ENCODE measurements around the gene CHST4. TPM values are rescaled to one million over a fixed set of nuclear protein-coding genes. Genes with fewer than 3 reads are reported as not detected.
"Not testable (repeated sequence)": the region's sequence is repeated elsewhere in the genome, so short reads cannot be mapped to it uniquely, and the experiment has no call there.

Gene CHST4
- total RNA-seq: not detected in 2 replicates

GRCh38 chr16:71526111-71526631 lies at the start of gene CHST4:
CHST4 (plus strand) TSS chr16:71526426; CDS start chr16:71536678, 10,252 bp downstream.
- intact Hi-C loops (cut with micrococcal nuclease): no loop called here

GRCh38 chr16:71476457-71477124 lies 49.6 kb upstream of the CHST4 start:
- intact Hi-C loops (cut with micrococcal nuclease): no loop called here

GRCh38 chr16:71479420-71479819 lies 46.8 kb upstream of the CHST4 start:
- intact Hi-C loops (cut with micrococcal nuclease): no loop called here

GRCh38 chr16:71480956-71481355 lies 45.3 kb upstream of the CHST4 start:
- intact Hi-C loops (cut with micrococcal nuclease): no loop called here

- intact Hi-C loops (cut with micrococcal nuclease): no loop called here
Measured at GRCh38 chr16:71482569-71482968, 43.7 kb upstream of the CHST4 start.

- intact Hi-C loops (cut with micrococcal nuclease): loop anchor here (1.0 kb wide), 1 partner anchor 22 kb away; the partner anchor contains the start of gene ZNF23
Measured at GRCh38 chr16:71484006-71484893, 42.0 kb upstream of the CHST4 start.

- intact Hi-C loops (cut with micrococcal nuclease): no loop called here
Measured at GRCh38 chr16:71489122-71489521, 37.1 kb upstream of the CHST4 start, which contains the start of gene ZNF19. ZNF19 (minus strand) TSS chr16:71489324; CDS start chr16:71482114, 7,210 bp downstream.

GRCh38 chr16:71490361-71490760 lies 35.9 kb upstream of the CHST4 start:
- intact Hi-C loops (cut with micrococcal nuclease): no loop called here

GRCh38 chr16:71491054-71491453 lies 35.2 kb upstream of the CHST4 start:
- intact Hi-C loops (cut with micrococcal nuclease): no loop called here

GRCh38 chr16:71492786-71493185 lies 33.4 kb upstream of the CHST4 start:
- intact Hi-C loops (cut with micrococcal nuclease): no loop called here

- intact Hi-C loops (cut with micrococcal nuclease): no loop called here
Measured at GRCh38 chr16:71493213-71493612, 33.0 kb upstream of the CHST4 start.

GRCh38 chr16:71498031-71498430 lies 28.2 kb upstream of the CHST4 start:
- intact Hi-C loops (cut with micrococcal nuclease): no loop called here

- intact Hi-C loops (cut with micrococcal nuclease): loop anchor here (1.0 kb wide), 1 partner anchor 88 kb away; no protein-coding TSS in a partner anchor
Measured at GRCh38 chr16:71499775-71500364, 26.4 kb upstream of the CHST4 start.

- intact Hi-C loops (cut with micrococcal nuclease): no loop called here
Measured at GRCh38 chr16:71500964-71501363, 25.3 kb upstream of the CHST4 start.

- intact Hi-C loops (cut with micrococcal nuclease): no loop called here
Measured at GRCh38 chr16:71501547-71501946, 24.7 kb upstream of the CHST4 start.

- intact Hi-C loops (cut with micrococcal nuclease): not testable (repeated sequence)
Measured at GRCh38 chr16:71504051-71504450, 22.2 kb upstream of the CHST4 start.

GRCh38 chr16:71504901-71505300 lies 21.3 kb upstream of the CHST4 start:
- intact Hi-C loops (cut with micrococcal nuclease): no loop called here

- intact Hi-C loops (cut with micrococcal nuclease): no loop called here
Measured at GRCh38 chr16:71507061-71507460, 19.2 kb upstream of the CHST4 start.

GRCh38 chr16:71513302-71513701 lies 12.9 kb upstream of the CHST4 start:
- intact Hi-C loops (cut with micrococcal nuclease): no loop called here

- intact Hi-C loops (cut with micrococcal nuclease): no loop called here
Measured at GRCh38 chr16:71514476-71514875, 11.8 kb upstream of the CHST4 start.

GRCh38 chr16:71515026-71515425 lies 11.2 kb upstream of the CHST4 start:
- intact Hi-C loops (cut with micrococcal nuclease): no loop called here

- intact Hi-C loops (cut with micrococcal nuclease): no loop called here
Measured at GRCh38 chr16:71520550-71520949, 5.7 kb upstream of the CHST4 start.
